ENCODE data around the gene GLIS1. TPM values are rescaled to one million over a fixed set of nuclear protein-coding genes. Genes with fewer than 3 reads are reported as not detected.

Gene GLIS1
- total RNA-seq, 1 experiment from 2014 or later: 0.28 TPM

- H3K27ac Mint-ChIP-seq: no peak overlapping the region
- Histone ChIP-seq H2BK15ac (ENCODE audit: low read depth, low read length) (no peak overlapping the region), H2BK120ac (ENCODE audit: low read depth, low read length, poor library complexity, severe bottlenecking) (no peak overlapping the region), H2AFZ (ENCODE audit: low read length) (no peak overlapping the region), H3K4me2 (ENCODE audit: insufficient read depth, insufficient read length, low read length) (no peak overlapping the region), H2BK12ac (ENCODE audit: insufficient read length, low read depth, low read length) (no peak overlapping the region), H3K23me2 (ENCODE audit: insufficient read length, low read depth, low read length, poor library complexity, severe bottlenecking) (no peaks in the 10 kb centered on the region), H3K23ac (ENCODE audit: insufficient read length, low read depth, low read length) (no peak overlapping the region), H2AK5ac (ENCODE audit: insufficient read length, low read length) (no peak overlapping the region), H3K4me1 (ENCODE audit: insufficient read depth, low read length) (no peaks in the 10 kb centered on the region; the same call in 1 of the 2 replicates), H3K79me2 (ENCODE audit: insufficient read depth, low read length) (no peaks in the 10 kb centered on the region), H3K18ac (ENCODE audit: insufficient read length, low read depth, low read length) (no peak overlapping the region), H3K14ac (ENCODE audit: insufficient read depth, low read length) (no peak overlapping the region), H3K4ac (ENCODE audit: low read depth, low read length) (no peak overlapping the region), H4K8ac (replicated peaks; ENCODE audit: insufficient read length, low read depth, low read length) (no peak overlapping the region), H3K56ac (ENCODE audit: insufficient read length, low read depth, low read length) (no peak overlapping the region), H4K91ac (ENCODE audit: insufficient read length, low read depth, low read length) (no peak overlapping the region), H3K27me3 (ENCODE audit: insufficient read depth, low read length) (no peaks in the 10 kb centered on the region), H3K79me1 (ENCODE audit: insufficient read depth, low read depth, low read length, poor library complexity, severe bottlenecking) (no peaks in the 10 kb centered on the region), H2BK20ac (ENCODE audit: low read depth, low read length, poor library complexity, severe bottlenecking) (no peak overlapping the region), H3T11ph (ENCODE audit: low read length) (no peak overlapping the region), H3K27ac (ENCODE audit: insufficient read length, low read depth, low read length) (no peak overlapping the region), H4K20me1 (ENCODE audit: control insufficient read depth, insufficient read depth, insufficient read length) (no peaks in the 10 kb centered on the region), H3K9ac (ENCODE audit: extremely low read depth, insufficient read length, low read length) (no peak overlapping the region), H3K9me3 (ENCODE audit: control insufficient read depth, low read depth, low read length) (no peaks in the 10 kb centered on the region), H4K5ac (ENCODE audit: insufficient read length, low read depth, low read length) (no peak overlapping the region), H2BK5ac (ENCODE audit: insufficient read length, low read length) (no peak overlapping the region)
- peaks cover 31% of the 10 kb centered on the region for H3K27me3 Mint-ChIP-seq (ENCODE audit: low read depth)
- no CpG with 5 or more reads among the region's 4 CpGs for WGBS (ENCODE audit: extremely low coverage, insufficient read length, low lambda C conversion rate)
- H3K4me3 Mint-ChIP-seq: no peak overlapping the region
- H3K4me1 Mint-ChIP-seq: peaks cover 32 to 37% of the 10 kb centered on the region in 2 experiments
- TF ChIP-seq, protein P1, sequence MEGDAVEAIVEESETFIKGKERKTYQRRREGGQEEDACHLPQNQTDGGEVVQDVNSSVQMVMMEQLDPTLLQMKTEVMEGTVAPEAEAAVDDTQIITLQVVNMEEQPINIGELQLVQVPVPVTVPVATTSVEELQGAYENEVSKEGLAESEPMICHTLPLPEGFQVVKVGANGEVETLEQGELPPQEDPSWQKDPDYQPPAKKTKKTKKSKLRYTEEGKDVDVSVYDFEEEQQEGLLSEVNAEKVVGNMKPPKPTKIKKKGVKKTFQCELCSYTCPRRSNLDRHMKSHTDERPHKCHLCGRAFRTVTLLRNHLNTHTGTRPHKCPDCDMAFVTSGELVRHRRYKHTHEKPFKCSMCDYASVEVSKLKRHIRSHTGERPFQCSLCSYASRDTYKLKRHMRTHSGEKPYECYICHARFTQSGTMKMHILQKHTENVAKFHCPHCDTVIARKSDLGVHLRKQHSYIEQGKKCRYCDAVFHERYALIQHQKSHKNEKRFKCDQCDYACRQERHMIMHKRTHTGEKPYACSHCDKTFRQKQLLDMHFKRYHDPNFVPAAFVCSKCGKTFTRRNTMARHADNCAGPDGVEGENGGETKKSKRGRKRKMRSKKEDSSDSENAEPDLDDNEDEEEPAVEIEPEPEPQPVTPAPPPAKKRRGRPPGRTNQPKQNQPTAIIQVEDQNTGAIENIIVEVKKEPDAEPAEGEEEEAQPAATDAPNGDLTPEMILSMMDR (conservative IDR thresholded peaks at IDR 0.05): no peak
- no peaks in the 10 kb centered on the region for H3K36me3 Mint-ChIP-seq (ENCODE audit: insufficient read depth in 1 of 3, low read depth in 3 of 3)
- no peaks in the 10 kb centered on the region for H3K9me3 Mint-ChIP-seq
- no peak for DNase-seq
Observed at GRCh38 chr1:53590104-53590503, 148.9 kb downstream of the GLIS1 start.
